ENCODE results near the gene ASIC5.

GRCh38 chr4:155901013-155901412, 34.9 kb upstream of the ASIC5 start:
- TF ChIP-seq POLR2A (IDR thresholded peaks at IDR 0.05) = no peak
- no peak for TF ChIP-seq CTCF (IDR thresholded peaks at IDR 0.05)
- no peak for TF ChIP-seq EP300 (IDR thresholded peaks at IDR 0.05)

All from tibial nerve (tissue), 4 donors.